H1 (cell line): Measurements from ENCODE around the gene QRICH2. TPM values are rescaled to one million over a fixed set of nuclear protein-coding genes. Genes with fewer than 3 reads are reported as not detected.

Experiments
- CTCF ChIP-seq, 3 experiments: IDR thresholded peaks; 1 replicate in 2 of 3; 2 replicates in 1 of 3; pipeline versions ENCODE4 v1.5.1 to v1.6.1; 2011; ENCODE audit warnings: low read length in 3 of 3, mild to moderate bottlenecking in 3 of 3, inconsistent platforms in 2 of 3, low read depth in 1 of 3, moderate library complexity in 1 of 3; ENCODE audit not compliant: insufficient read depth in 1 of 3; ENCODE audit errors: control extremely low read depth in 1 of 3
- E2F6 ChIP-seq: IDR thresholded peaks from 2 replicates; pipeline ENCODE4 v1.6.1; 2012; ENCODE audit warnings: inconsistent platforms
- EZH2 ChIP-seq: fragments of 200-600 bp; sonication (generic); IDR thresholded peaks from 2 replicates; pipeline ENCODE4 v1.7.1; 2012; ENCODE audit warnings: low read depth, mild to moderate bottlenecking, moderate library complexity, low read length, inconsistent platforms; ENCODE audit not compliant: severe bottlenecking
- KDM5A ChIP-seq: fragments of 200-600 bp; IDR thresholded peaks from 2 replicates; pipeline ENCODE4 v1.7.1; 2012; ENCODE audit warnings: mild to moderate bottlenecking, low read length, inconsistent platforms, mixed read lengths
- RNF2 ChIP-seq: fragments of 200-900, 300-1000 bp; sonication (generic); IDR thresholded peaks from 2 replicates; pipeline ENCODE4 v1.7.1; 2016; ENCODE audit warnings: borderline replicate concordance, low read depth, mild to moderate bottlenecking, antibody characterized with exemption, low read length; ENCODE audit not compliant: poor library complexity, severe bottlenecking; ENCODE audit errors: missing control alignments
- TAF7 ChIP-seq: optimal IDR thresholded peaks from 2 replicates; pipeline ENCODE3; 2011; ENCODE audit warnings: low read depth, mild to moderate bottlenecking, inconsistent platforms, low read length, moderate library complexity, borderline replicate concordance
- polyA plus RNA-seq, 7 experiments: library from polyadenylated mRNA; depleted of rRNA in 3 of 7; stranded (reverse) in 5 of 7; unstranded in 2 of 7; fragments of >200 nt in 5 of 7; fragments of 200-250 nt in 2 of 7; gene quantifications; 1 replicate in 5 of 7; 2 replicates in 1 of 7; 4 replicates in 1 of 7; pipeline versions ENCODE4 v1.2.1 to v1.2.3, GENCODE V29; 2011 to 2013; ENCODE audit warnings: missing spikeins in 2 of 7, mixed read lengths in 2 of 7
- total RNA-seq: library from RNA; stranded (reverse); fragmentation: NEBNext Ultra II Directional; extraction: Animal tissue kit (Norgen Biotek cat#: 25700); gene quantifications from 2 replicates; pipeline ENCODE4 v1.2.1, GENCODE V29; 2021
- TF ChIP-seq, protein P1 (sequence below): IDR thresholded peaks from 2 replicates; pipeline ENCODE4 v1.6.1; 2012; ENCODE audit warnings: low read length, inconsistent platforms

Gene QRICH2
- total and polyA plus RNA-seq, 2 of the 8 experiments (the other 6 are each of a cell fraction or from before 2014, with no cell fraction given): 2.8 to 3.8 TPM

- TF ChIP-seq E2F6 (no peak), TAF7 (no peak), CTCF (IDR thresholded peaks at IDR 0.05; ENCODE audit: control extremely low read depth in 1 of 3, insufficient read depth in 1 of 3, low read depth in 1 of 3, low read length in 3 of 3) (no peak), KDM5A (no peak), RNF2 (no peak), EZH2 (no peak)
- TF ChIP-seq, protein P1, sequence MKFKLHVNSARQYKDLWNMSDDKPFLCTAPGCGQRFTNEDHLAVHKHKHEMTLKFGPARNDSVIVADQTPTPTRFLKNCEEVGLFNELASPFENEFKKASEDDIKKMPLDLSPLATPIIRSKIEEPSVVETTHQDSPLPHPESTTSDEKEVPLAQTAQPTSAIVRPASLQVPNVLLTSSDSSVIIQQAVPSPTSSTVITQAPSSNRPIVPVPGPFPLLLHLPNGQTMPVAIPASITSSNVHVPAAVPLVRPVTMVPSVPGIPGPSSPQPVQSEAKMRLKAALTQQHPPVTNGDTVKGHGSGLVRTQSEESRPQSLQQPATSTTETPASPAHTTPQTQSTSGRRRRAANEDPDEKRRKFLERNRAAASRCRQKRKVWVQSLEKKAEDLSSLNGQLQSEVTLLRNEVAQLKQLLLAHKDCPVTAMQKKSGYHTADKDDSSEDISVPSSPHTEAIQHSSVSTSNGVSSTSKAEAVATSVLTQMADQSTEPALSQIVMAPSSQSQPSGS: no peak
Observed at GRCh38 chr17:76255801-76256429, 52.2 kb downstream of the QRICH2 start (continued).
